Stomach (tissue), 4 donors: ENCODE measurements around the gene MAP3K3.

ENCODE experiments used
- POLR2A ChIP-seq, 4 donors: fragments of 450-650 bp; IDR thresholded peaks; one replicate each; pipeline ENCODE4 v1.6.1; 2016; ENCODE audit warnings: antibody characterized with exemption in 4 of 4, control low read depth in 2 of 4, mild to moderate bottlenecking in 1 of 4, moderate library complexity in 1 of 4
- POLR2AphosphoS5 ChIP-seq, 3 donors: sonication (generic); formaldehyde crosslinking; IDR thresholded peaks; one replicate each; pipeline ENCODE4 v1.6.1; 2016; ENCODE audit warnings: antibody characterized with exemption in 3 of 3
- TF ChIP-seq, protein P1 (sequence below), 7 experiments: fragments of 450-650 bp in 4 of 7; fragments of 200-600 bp in 3 of 7; sonication (generic) in 3 of 7; IDR thresholded peaks; one replicate each; pipeline ENCODE4 v1.5.1; 2016 to 2019; ENCODE audit warnings: antibody characterized with exemption in 7 of 7, control low read depth in 2 of 7, mild to moderate bottlenecking in 1 of 7

GRCh38 chr17:63679214-63679613, 57.0 kb downstream of the MAP3K3 start:
- TF ChIP-seq, protein P1, sequence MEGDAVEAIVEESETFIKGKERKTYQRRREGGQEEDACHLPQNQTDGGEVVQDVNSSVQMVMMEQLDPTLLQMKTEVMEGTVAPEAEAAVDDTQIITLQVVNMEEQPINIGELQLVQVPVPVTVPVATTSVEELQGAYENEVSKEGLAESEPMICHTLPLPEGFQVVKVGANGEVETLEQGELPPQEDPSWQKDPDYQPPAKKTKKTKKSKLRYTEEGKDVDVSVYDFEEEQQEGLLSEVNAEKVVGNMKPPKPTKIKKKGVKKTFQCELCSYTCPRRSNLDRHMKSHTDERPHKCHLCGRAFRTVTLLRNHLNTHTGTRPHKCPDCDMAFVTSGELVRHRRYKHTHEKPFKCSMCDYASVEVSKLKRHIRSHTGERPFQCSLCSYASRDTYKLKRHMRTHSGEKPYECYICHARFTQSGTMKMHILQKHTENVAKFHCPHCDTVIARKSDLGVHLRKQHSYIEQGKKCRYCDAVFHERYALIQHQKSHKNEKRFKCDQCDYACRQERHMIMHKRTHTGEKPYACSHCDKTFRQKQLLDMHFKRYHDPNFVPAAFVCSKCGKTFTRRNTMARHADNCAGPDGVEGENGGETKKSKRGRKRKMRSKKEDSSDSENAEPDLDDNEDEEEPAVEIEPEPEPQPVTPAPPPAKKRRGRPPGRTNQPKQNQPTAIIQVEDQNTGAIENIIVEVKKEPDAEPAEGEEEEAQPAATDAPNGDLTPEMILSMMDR (IDR thresholded peaks at IDR 0.05): no peak
- no peak for TF ChIP-seq POLR2AphosphoS5 (IDR thresholded peaks at IDR 0.05)
- TF ChIP-seq POLR2A (IDR thresholded peaks at IDR 0.05): no peak
